ENCODE results near the gene PKNOX1. TPM values are rescaled to one million over a fixed set of nuclear protein-coding genes. Genes with fewer than 3 reads are reported as not detected.
"Not testable (repeated sequence)": the region's sequence is repeated elsewhere in the genome, so short reads cannot be mapped to it uniquely, and the experiment has no call there.

Gene PKNOX1
- total RNA-seq, 3 donors from 2014 or later = 14.3 to 26.1 (median 16.3) TPM

- Histone ChIP-seq H3K4me3 (no peak overlapping the region), H3K36me3 (ENCODE audit: low read depth) (no peaks in the 10 kb centered on the region), H3K9me3 (no peaks in the 10 kb centered on the region), H3K4me1 (ENCODE audit: low read depth) (no peaks in the 10 kb centered on the region)
- intact Hi-C loops (cut with DNase I, micrococcal nuclease) = no loop called here
- DNase-seq (no peak), ATAC-seq (no peak)
- no peak for TF ChIP-seq CTCF (IDR thresholded peaks at IDR 0.05)
Measured at GRCh38 chr21:42986125-42986783, 11.9 kb downstream of the PKNOX1 start.

GRCh38 chr21:42988236-42988965, 14.0 kb downstream of the PKNOX1 start:
- H3K9me3 ChIP-seq = no peaks in the 10 kb centered on the region
- ATAC-seq (no peak), DNase-seq (no peak)
- no peak overlapping the region for H3K4me3 ChIP-seq
- no peaks in the 10 kb centered on the region for H3K4me1 ChIP-seq (ENCODE audit: low read depth)
- no peaks in the 10 kb centered on the region for H3K36me3 ChIP-seq (ENCODE audit: low read depth)
- intact Hi-C loops (cut with DNase I, micrococcal nuclease) = no loop called here
- no peak for TF ChIP-seq CTCF (IDR thresholded peaks at IDR 0.05)

- H3K36me3 ChIP-seq (ENCODE audit: low read depth); intact Hi-C loops (cut with DNase I, micrococcal nuclease); H3K4me1 ChIP-seq (ENCODE audit: low read depth); DNase-seq; H3K4me3 ChIP-seq; ATAC-seq; H3K9me3 ChIP-seq: not testable (repeated sequence)
Measured at GRCh38 chr21:42989370-42989769, 15.0 kb downstream of the PKNOX1 start.

- intact Hi-C loops (cut with DNase I, micrococcal nuclease) = no loop called here
- Histone ChIP-seq H3K9me3 (no peaks in the 10 kb centered on the region), H3K36me3 (ENCODE audit: low read depth) (no peaks in the 10 kb centered on the region), H3K4me3 (no peak overlapping the region), H3K4me1 (ENCODE audit: low read depth) (no peaks in the 10 kb centered on the region)
- DNase-seq (no peak), ATAC-seq (no peak)
- no peak for TF ChIP-seq CTCF (IDR thresholded peaks at IDR 0.05)
Measured at GRCh38 chr21:42989816-42990650, 15.7 kb downstream of the PKNOX1 start.

GRCh38 chr21:42991992-42992740, 17.8 kb downstream of the PKNOX1 start:
- no peak for TF ChIP-seq CTCF (IDR thresholded peaks at IDR 0.05)
- H3K9me3 ChIP-seq = no peaks in the 10 kb centered on the region
- DNase-seq = peak in 1 of 3 donors; percentile 34
- H3K36me3 ChIP-seq (ENCODE audit: low read depth) = no peaks in the 10 kb centered on the region
- ATAC-seq = peak; percentile 49
- intact Hi-C loops (cut with DNase I, micrococcal nuclease) = no loop called here
- no peaks in the 10 kb centered on the region for H3K4me1 ChIP-seq (ENCODE audit: low read depth)
- H3K4me3 ChIP-seq = no peak overlapping the region

Data from mucosa of descending colon (tissue), 3 donors.